Astrocyte of the spinal cord (primary cell): ENCODE results near the gene OSM.
A peak's percentile ranks its signal among the peaks of the same experiment; 100 is the strongest.

Experiments
- DNase-seq: peaks from one replicate; pipeline ENCODE4 v3.0.0; 2011; ENCODE audit warnings: low read depth, low spot score
- H3K4me3 ChIP-seq: 2 replicates; pipeline ENCODE4 v1.5.1; 2011; ENCODE audit warnings: low read depth, mild to moderate bottlenecking, low read length, moderate library complexity
- CTCF ChIP-seq: IDR thresholded peaks from 2 replicates; pipeline ENCODE4 v1.5.1; 2012; ENCODE audit warnings: low read depth, mild to moderate bottlenecking, low read length, inconsistent platforms
- in situ Hi-C: cut with HindIII; loops from 2 replicates; pipeline ENCODE4 v1.10.0; 2017; ENCODE audit warnings: low sequenced_read_pairs

The OSM gene

GRCh38 chr22:30245985-30246813 is 20.5 kb downstream of the OSM start, which contains the start of gene LIF:
TSS of gene LIF (minus strand) at chr22:30246759. CDS start at chr22:30246695, 64 bp downstream.
- in situ Hi-C loops = no loop called here
- no peak for TF ChIP-seq CTCF
- peak within 1 kb of the TSS; percentile 74 for H3K4me3 ChIP-seq
- peak; percentile 82 for DNase-seq

- in situ Hi-C loops = no loop called here
- no peak for TF ChIP-seq CTCF
- no peak for DNase-seq
- peak overlapping the region; percentile 74 for H3K4me3 ChIP-seq
Measured at GRCh38 chr22:30245181-30245984, 21.3 kb downstream of the OSM start.

- no peak for DNase-seq
- no peak for TF ChIP-seq CTCF
- H3K4me3 ChIP-seq = peak overlapping the region; percentile 74
- in situ Hi-C loops = no loop called here
Measured at GRCh38 chr22:30244641-30245040, 22.0 kb downstream of the OSM start.

GRCh38 chr22:30244066-30244465 is 22.6 kb downstream of the OSM start:
- TF ChIP-seq CTCF = no peak
- DNase-seq = no peak
- H3K4me3 ChIP-seq = peak overlapping the region; percentile 74
- in situ Hi-C loops = no loop called here

- in situ Hi-C loops = no loop called here
- no peak for DNase-seq
- H3K4me3 ChIP-seq = no peak overlapping the region
- no peak for TF ChIP-seq CTCF
Measured at GRCh38 chr22:30243661-30244060, 23.0 kb downstream of the OSM start.

- no peak for TF ChIP-seq CTCF
- H3K4me3 ChIP-seq = no peak overlapping the region
- in situ Hi-C loops = no loop called here
- no peak for DNase-seq
Measured at GRCh38 chr22:30241576-30242371, 24.9 kb downstream of the OSM start.
